T-helper 17 cell (primary cell): ENCODE data around the gene CD82. TPM values are rescaled to one million over a fixed set of nuclear protein-coding genes. Genes with fewer than 3 reads are reported as not detected.
"Not testable (repeated sequence)": the region's sequence is repeated elsewhere in the genome, so short reads cannot be mapped to it uniquely, and the experiment has no call there.

Experiments used
- ATAC-seq: fragments of 150-1000 bp; cut with Tn5 transposase; 2 replicates; pipeline ENCODE4 v1.10.0; 2021; ENCODE audit warnings: mild to moderate bottlenecking, moderate library complexity
- DNase-seq, 3 donors: peaks; one replicate each; pipeline versions ENCODE4 v3.0.0 to v3.0.0-alpha.2; 2020 to 2021
- H3K9me3 ChIP-seq: one replicate; pipeline ENCODE4 v1.7.0; 2013; ENCODE audit warnings: low read length, mild to moderate bottlenecking; ENCODE audit not compliant: control insufficient read depth, poor library complexity, severe bottlenecking
- H3K27ac Mint-ChIP-seq: one replicate; pipeline ENCODE4 v1.8.0; 2022; ENCODE audit warnings: mild to moderate bottlenecking, moderate library complexity, mixed read lengths
- H3K27me3 Mint-ChIP-seq: one replicate; pipeline ENCODE4 v1.8.0; 2022; ENCODE audit warnings: mixed read lengths
- H3K36me3 Mint-ChIP-seq: one replicate; pipeline ENCODE4 v1.8.0; 2022; ENCODE audit warnings: low read depth, mixed read lengths
- H3K4me1 Mint-ChIP-seq: one replicate; pipeline ENCODE4 v1.8.0; 2022; ENCODE audit warnings: mild to moderate bottlenecking, mixed read lengths
- H3K4me3 Mint-ChIP-seq: one replicate; pipeline ENCODE4 v1.8.0; 2022; ENCODE audit warnings: mild to moderate bottlenecking, moderate library complexity, mixed read lengths
- total RNA-seq, 4 donors: library from RNA in 2 of 4; stranded (reverse) in 2 of 4; gene quantifications; one replicate each; pipeline ENCODE4 v1.2.3 and lab custom pipeline; 2022 to 2026

Gene CD82
- total RNA-seq, 2 donors from 2014 or later: 112 to 146 TPM

DNA sequence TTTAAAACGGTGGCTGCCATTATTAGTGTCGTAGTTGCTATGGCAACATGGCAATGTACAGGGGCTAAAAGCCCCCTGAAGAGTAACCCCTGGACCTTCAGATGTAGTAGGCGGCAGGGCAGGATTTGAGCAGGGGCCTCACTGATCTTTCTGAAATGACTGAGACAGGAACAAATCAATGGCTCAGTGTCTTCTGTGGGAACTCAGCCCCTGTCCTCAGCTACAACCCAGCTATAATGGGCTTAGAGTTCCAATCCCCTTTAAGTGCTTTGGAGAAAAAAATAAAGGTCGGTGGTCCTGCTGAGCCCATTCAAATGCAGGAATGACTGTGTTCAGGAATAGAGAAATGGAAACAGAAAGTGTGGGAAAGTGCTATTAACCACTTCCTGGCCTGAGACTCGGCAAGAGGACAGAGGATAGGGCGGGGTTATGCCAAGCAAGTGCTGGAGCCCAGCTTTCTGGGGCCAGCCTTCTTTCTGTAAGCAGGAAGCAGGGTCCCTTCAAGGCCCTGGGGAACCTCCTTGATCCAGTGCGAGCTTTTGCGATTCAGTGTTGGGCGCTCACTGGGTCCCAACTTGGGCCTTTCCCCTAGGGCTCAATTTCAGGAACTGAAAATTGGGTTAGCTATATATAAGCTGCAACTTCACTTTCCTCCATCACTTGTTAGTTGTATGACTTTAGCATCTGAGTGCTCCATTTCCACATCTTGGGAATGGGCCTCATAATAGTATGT is 6.1 kb upstream of the CD82 start:
- Mint-ChIP-seq H3K36me3 (no peaks in the 10 kb centered on the region), H3K4me3 (peak overlapping the region; percentile 47), H3K27ac (peak overlapping the region; percentile 54), H3K27me3 (no peaks in the 10 kb centered on the region), H3K4me1 (peaks cover 28% of the 10 kb centered on the region)
- DNase-seq (no peak), ATAC-seq (peak; percentile 53)
- no peaks in the 10 kb centered on the region for H3K9me3 ChIP-seq

DNA sequence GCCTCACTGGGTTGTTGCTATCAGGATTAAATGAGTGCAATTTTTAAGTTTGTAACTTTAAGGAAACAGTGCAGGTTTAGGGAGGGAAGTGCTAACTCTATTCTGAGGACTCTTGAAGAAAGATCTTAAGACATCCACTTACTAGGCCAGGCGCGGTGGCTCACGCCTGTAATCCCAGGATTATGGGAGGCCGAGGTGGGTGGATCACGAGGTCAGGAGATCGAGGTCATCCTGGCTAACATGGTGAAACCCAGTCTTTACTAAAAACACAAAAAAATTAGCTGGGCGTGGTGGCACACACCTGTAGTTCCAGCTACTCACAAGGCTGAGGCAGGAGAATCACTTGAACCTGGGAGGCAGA is 5.5 kb upstream of the CD82 start:
- Mint-ChIP-seq H3K27ac (peak overlapping the region; percentile 54), H3K4me1 (peaks cover 33% of the 10 kb centered on the region), H3K4me3 (peak overlapping the region; percentile 47)
- not testable (repeated sequence) for H3K9me3 ChIP-seq, H3K36me3 Mint-ChIP-seq, DNase-seq, ATAC-seq, H3K27me3 Mint-ChIP-seq

- no peaks in the 10 kb centered on the region for H3K9me3 ChIP-seq
- ATAC-seq: no peak
- H3K4me1 Mint-ChIP-seq: peaks cover 36% of the 10 kb centered on the region
- DNase-seq: no peak
- peak overlapping the region; percentile 51 for H3K27ac Mint-ChIP-seq
- no peak overlapping the region for H3K4me3 Mint-ChIP-seq
- no peaks in the 10 kb centered on the region for H3K27me3 Mint-ChIP-seq
- no peaks in the 10 kb centered on the region for H3K36me3 Mint-ChIP-seq
Measured at GRCh38 chr11:44561275-44561805, 4.1 kb upstream of the CD82 start.

DNA sequence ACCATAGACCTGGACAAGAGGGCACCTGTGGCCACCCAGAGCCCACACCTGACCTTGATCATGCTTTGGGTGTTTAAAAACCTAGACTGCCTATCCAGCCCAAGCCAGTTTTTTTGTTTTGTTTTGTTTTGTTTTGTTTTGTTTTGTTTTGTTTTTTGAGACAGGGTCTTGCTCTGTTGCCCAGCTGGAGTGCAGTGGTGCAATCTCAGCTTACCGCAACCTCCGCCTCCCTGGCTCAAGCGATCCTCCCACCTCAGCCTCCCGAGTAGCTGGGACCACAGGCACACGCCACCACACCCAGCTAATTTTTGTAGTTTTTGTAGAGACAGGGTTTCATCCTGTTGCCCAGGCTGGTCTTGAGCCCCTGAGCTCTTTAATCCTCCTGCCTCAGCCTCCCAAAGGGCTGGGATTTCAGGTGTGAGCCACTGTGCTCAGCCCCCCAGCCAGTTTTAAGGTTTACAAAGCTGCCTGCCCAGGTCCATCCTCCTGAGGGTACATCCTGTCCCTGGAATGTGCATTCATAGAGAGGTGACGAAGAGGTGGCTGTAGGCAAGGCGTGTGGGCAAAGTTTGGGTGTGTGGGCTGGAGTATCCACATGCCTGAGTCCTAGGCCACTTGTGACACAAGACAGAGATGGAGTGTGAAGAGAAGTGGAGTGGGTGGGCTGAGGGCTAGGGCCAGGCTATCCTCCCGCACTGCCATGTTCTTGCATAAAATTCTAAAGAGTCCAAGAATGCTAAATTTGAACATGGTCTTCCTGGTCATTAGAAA is 3.3 kb upstream of the CD82 start:
- DNase-seq: no peak
- Mint-ChIP-seq H3K27me3 (no peaks in the 10 kb centered on the region), H3K4me3 (no peak overlapping the region), H3K27ac (no peak overlapping the region), H3K4me1 (peaks cover 37% of the 10 kb centered on the region), H3K36me3 (no peaks in the 10 kb centered on the region)
- no peak for ATAC-seq
- no peaks in the 10 kb centered on the region for H3K9me3 ChIP-seq

- no peak overlapping the region for H3K27ac Mint-ChIP-seq
Measured at GRCh38 chr11:44562845-44563460, 2.5 kb upstream of the CD82 start.

GRCh38 chr11:44563711-44564110 is 1.8 kb upstream of the CD82 start:
- no peak overlapping the region for H3K4me3 Mint-ChIP-seq
- H3K27ac Mint-ChIP-seq: no peak overlapping the region
- H3K27me3 Mint-ChIP-seq: no peaks in the 10 kb centered on the region
- no peak for DNase-seq
- H3K9me3 ChIP-seq: no peaks in the 10 kb centered on the region
- H3K4me1 Mint-ChIP-seq: peaks cover 52% of the 10 kb centered on the region
- ATAC-seq: no peak
- H3K36me3 Mint-ChIP-seq: no peaks in the 10 kb centered on the region

More at GRCh38 chr11:44562845-44563460, 2.5 kb upstream of the CD82 start:
- Mint-ChIP-seq H3K36me3 (no peaks in the 10 kb centered on the region), H3K4me1 (peaks cover 45% of the 10 kb centered on the region), H3K27me3 (no peaks in the 10 kb centered on the region), H3K4me3 (no peak overlapping the region)
- DNase-seq (no peak), ATAC-seq (no peak)
- H3K9me3 ChIP-seq: no peaks in the 10 kb centered on the region

DNA sequence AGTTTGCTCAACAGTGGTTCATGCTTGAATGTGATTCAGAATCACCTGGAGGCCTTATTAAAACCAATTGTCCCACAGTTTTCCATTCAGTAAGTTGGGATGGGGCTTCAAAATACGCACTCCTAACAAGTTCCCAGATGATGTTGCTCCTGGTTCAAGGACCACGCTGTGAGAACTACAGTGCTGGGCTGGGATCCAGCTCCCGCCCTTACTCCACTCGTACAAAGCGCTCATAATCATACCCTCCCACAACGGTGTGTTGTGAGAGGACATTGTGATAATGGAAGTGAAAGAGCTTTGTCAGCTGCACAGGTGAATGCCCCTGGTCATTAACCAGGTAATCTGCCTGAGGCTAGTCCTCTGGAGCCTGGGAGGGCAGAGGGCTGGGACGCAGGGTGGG is 1.3 kb upstream of the CD82 start:
- peak overlapping the region; percentile 98 for H3K27ac Mint-ChIP-seq
- ATAC-seq (no peak), DNase-seq (no peak)
- H3K27me3 Mint-ChIP-seq: no peaks in the 10 kb centered on the region
- H3K36me3 Mint-ChIP-seq: no peaks in the 10 kb centered on the region
- peak overlapping the region; percentile 25 for H3K4me3 Mint-ChIP-seq
- peaks cover 53% of the 10 kb centered on the region for H3K4me1 Mint-ChIP-seq
- H3K9me3 ChIP-seq: no peaks in the 10 kb centered on the region

DNA sequence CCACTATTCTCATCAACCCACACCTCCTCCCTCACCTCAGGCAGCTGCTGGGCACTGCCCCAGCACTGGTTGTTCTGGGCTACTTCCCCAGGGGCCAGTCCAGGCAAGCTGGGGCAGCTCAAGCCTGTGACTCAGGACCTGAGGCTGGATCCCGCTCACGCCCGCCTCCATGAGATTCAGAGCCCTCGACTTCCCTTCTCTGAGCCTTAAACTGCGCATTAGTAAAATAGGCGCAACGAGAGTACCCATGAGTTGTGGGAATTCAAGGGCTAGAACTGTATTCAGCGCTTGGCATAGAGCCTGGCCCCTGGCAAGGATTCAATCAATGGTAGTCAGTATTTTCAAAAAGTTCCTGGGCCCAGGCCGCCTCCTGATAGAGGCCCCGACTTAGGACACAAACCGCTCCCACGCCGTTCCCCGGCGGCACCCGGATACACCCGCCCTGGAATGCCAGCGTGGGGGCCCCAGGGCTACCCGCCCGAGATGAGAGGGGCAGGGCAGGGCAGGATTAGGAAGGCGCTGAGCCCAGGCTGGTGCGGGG is 723 bp upstream of the CD82 start:
- H3K4me1 Mint-ChIP-seq: peaks cover 55% of the 10 kb centered on the region
- H3K27me3 Mint-ChIP-seq: no peaks in the 10 kb centered on the region

GRCh38 chr11:44565953-44566949 is 788 bp downstream of the CD82 start:
- H3K9me3 ChIP-seq: no peaks in the 10 kb centered on the region
- DNase-seq (no peak), ATAC-seq (no peak)
- peaks cover 59% of the 10 kb centered on the region for H3K4me1 Mint-ChIP-seq
- peak overlapping the region; percentile 98 for H3K27ac Mint-ChIP-seq
- H3K4me3 Mint-ChIP-seq: peak overlapping the region; percentile 94
- H3K36me3 Mint-ChIP-seq: no peaks in the 10 kb centered on the region
- H3K27me3 Mint-ChIP-seq: no peaks in the 10 kb centered on the region

More for the DNA sequence above, 723 bp upstream of the CD82 start:
- no peaks in the 10 kb centered on the region for H3K36me3 Mint-ChIP-seq
- H3K4me3 Mint-ChIP-seq: peak overlapping the region; percentile 94
- peak overlapping the region; percentile 98 for H3K27ac Mint-ChIP-seq
- DNase-seq (no peak), ATAC-seq (no peak)
- no peaks in the 10 kb centered on the region for H3K9me3 ChIP-seq

- peak overlapping the region; percentile 98 for H3K27ac Mint-ChIP-seq
- H3K4me3 Mint-ChIP-seq: peak overlapping the region; percentile 94
- no peaks in the 10 kb centered on the region for H3K9me3 ChIP-seq
- no peaks in the 10 kb centered on the region for H3K36me3 Mint-ChIP-seq
- peaks cover 63% of the 10 kb centered on the region for H3K4me1 Mint-ChIP-seq
- ATAC-seq (peak; percentile 15), DNase-seq (peak in 2 of 3 donors; percentile 26 to 45)
- H3K27me3 Mint-ChIP-seq: no peaks in the 10 kb centered on the region
Measured at GRCh38 chr11:44566952-44567875, 1.8 kb downstream of the CD82 start.

DNA sequence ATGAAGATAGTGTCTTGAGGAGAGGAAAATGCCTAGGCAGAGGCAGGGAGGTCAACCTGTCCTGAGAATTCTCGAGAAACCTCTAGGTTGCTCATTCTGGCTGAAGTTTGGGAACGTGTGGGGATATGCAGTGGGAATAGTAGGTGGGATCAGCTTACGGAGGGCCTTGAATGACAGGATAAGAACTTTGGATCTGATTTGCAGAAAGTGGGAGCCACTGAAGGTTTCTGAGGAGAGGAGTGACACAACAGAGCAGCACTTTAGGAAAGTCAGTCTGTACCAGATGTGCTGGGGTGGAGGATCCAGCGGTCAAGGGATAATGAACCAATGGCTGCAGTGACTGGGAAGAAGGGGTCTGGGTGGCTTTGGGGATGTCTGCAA is 2.4 kb downstream of the CD82 start:
- Mint-ChIP-seq H3K27me3 (no peaks in the 10 kb centered on the region), H3K4me1 (peaks cover 66% of the 10 kb centered on the region), H3K4me3 (peak overlapping the region; percentile 94), H3K36me3 (peaks cover 2% of the 10 kb centered on the region), H3K27ac (peak overlapping the region; percentile 98)
- ATAC-seq (no peak), DNase-seq (no peak)
- no peaks in the 10 kb centered on the region for H3K9me3 ChIP-seq
